HepG2 (cell line): ENCODE data around the gene NODAL. TPM values are rescaled to one million over a fixed set of nuclear protein-coding genes. Genes with fewer than 3 reads are reported as not detected.

Experiments
- CCDC6 ChIP-seq: sonication (generic); formaldehyde crosslinking; IDR thresholded peaks from 2 replicates; pipeline ENCODE4 v1.8.1; 2022; ENCODE audit warnings: mild to moderate bottlenecking, missing genetic modification reagents, moderate library complexity
- FOXJ3 ChIP-seq: sonication (generic); formaldehyde crosslinking; IDR thresholded peaks from 2 replicates; pipeline ENCODE4 v1.4.0; 2020; ENCODE audit warnings: missing genetic modification reagents, mild to moderate bottlenecking, borderline replicate concordance
- MAFF ChIP-seq: IDR thresholded peaks from 2 replicates; pipeline ENCODE4 v1.6.1; 2011; ENCODE audit warnings: low read depth, low read length, improper control_type of control experiment
- MED13 ChIP-seq: sonication (generic); formaldehyde crosslinking; IDR thresholded peaks from 2 replicates; pipeline ENCODE4 v1.5.0; 2020; ENCODE audit warnings: missing genetic modification reagents
- NFIC ChIP-seq: IDR thresholded peaks from 2 replicates; pipeline ENCODE4 v1.6.1; 2012; ENCODE audit warnings: mild to moderate bottlenecking, low read length, inconsistent platforms
- PRMT3 ChIP-seq: sonication (generic); formaldehyde crosslinking; IDR thresholded peaks from 2 replicates; pipeline ENCODE4 v1.8.1; 2022; ENCODE audit warnings: low read depth, mild to moderate bottlenecking, moderate library complexity, missing genetic modification reagents, borderline replicate concordance
- SNRNP70 ChIP-seq: fragments of 200-400 bp; formaldehyde crosslinking; IDR thresholded peaks from 2 replicates; pipeline ENCODE4 v1.6.1; 2017; ENCODE audit warnings: mild to moderate bottlenecking, low read depth, low read length, moderate library complexity
- ZBTB1 ChIP-seq: sonication (generic); formaldehyde crosslinking; IDR thresholded peaks from 2 replicates; pipeline ENCODE4 v1.4.0; 2020; ENCODE audit warnings: missing genetic modification reagents, borderline replicate concordance
- ZFP90 ChIP-seq: sonication (generic); formaldehyde crosslinking; IDR thresholded peaks from 2 replicates; pipeline ENCODE4 v1.8.0; 2022; ENCODE audit warnings: missing genetic modification reagents, mild to moderate bottlenecking, inconsistent platforms, borderline replicate concordance
- ZMYM3 ChIP-seq: sonication (generic); formaldehyde crosslinking; IDR thresholded peaks from 2 replicates; pipeline ENCODE4 v1.5.1; 2020; ENCODE audit warnings: mild to moderate bottlenecking, missing genetic modification reagents
- ZNF563 ChIP-seq: sonication (generic); formaldehyde crosslinking; IDR thresholded peaks from 2 replicates; pipeline ENCODE4 v1.8.0; 2022; ENCODE audit warnings: mild to moderate bottlenecking, moderate library complexity, missing genetic modification reagents
- ZNF589 ChIP-seq: sonication (generic); formaldehyde crosslinking; conservative IDR thresholded peaks from 2 replicates; pipeline ENCODE4 v1.8.0; 2022; ENCODE audit warnings: mild to moderate bottlenecking, moderate library complexity, missing genetic modification reagents
- ZNF749 ChIP-seq: sonication (generic); formaldehyde crosslinking; IDR thresholded peaks from 2 replicates; pipeline ENCODE4 v1.8.0; 2022; ENCODE audit warnings: mild to moderate bottlenecking, missing genetic modification reagents, moderate library complexity, borderline replicate concordance
- ZNF891 ChIP-seq: sonication (generic); formaldehyde crosslinking; IDR thresholded peaks from 2 replicates; pipeline ENCODE4 v1.5.0; 2020; ENCODE audit warnings: mild to moderate bottlenecking, missing genetic modification reagents
- polyA plus RNA-seq, 8 experiments: library from polyadenylated mRNA; depleted of rRNA in 3 of 8; stranded (reverse) in 7 of 8; unstranded in 1 of 8; fragments of >200 nt; fragmentation: Illumina TruSeq in 4 of 8; extraction: Trizol in 4 of 8; gene quantifications; 2 replicates each; pipeline versions ENCODE4 v1.2.1 to v1.2.3, GENCODE V29; 2011 to 2016; ENCODE audit warnings: low read depth in 4 of 8, missing spikeins in 1 of 8, mixed read lengths in 1 of 8; ENCODE audit not compliant: insufficient read depth in 1 of 8
- total RNA-seq, 5 experiments: library from RNA; depleted of rRNA; stranded (reverse); fragments of >200 nt; fragmentation: Illumina TruSeq; extraction: Trizol; gene quantifications; 2 replicates each; pipeline ENCODE4 v1.2.3, GENCODE V29; 2016; ENCODE audit warnings: low read depth in 1 of 5
- TF ChIP-seq, protein P1 (sequence below): sonication (generic); formaldehyde crosslinking; IDR thresholded peaks from 2 replicates; pipeline ENCODE4 v1.4.0; 2020; ENCODE audit warnings: missing genetic modification reagents
- TF ChIP-seq, protein P2 (sequence below): sonication (generic); formaldehyde crosslinking; IDR thresholded peaks from 2 replicates; pipeline ENCODE4 v1.5.0; 2020; ENCODE audit warnings: missing genetic modification reagents
- TF ChIP-seq, protein P3 (sequence below): sonication (generic); formaldehyde crosslinking; IDR thresholded peaks from 2 replicates; pipeline ENCODE4 v1.8.1; 2023; ENCODE audit warnings: mild to moderate bottlenecking, missing genetic modification reagents
- TF ChIP-seq, protein P4 (sequence below): sonication (generic); formaldehyde crosslinking; IDR thresholded peaks from 2 replicates; pipeline ENCODE4 v1.5.0; 2020; ENCODE audit warnings: mild to moderate bottlenecking, missing genetic modification reagents
- TF ChIP-seq, protein P5 (sequence below): IDR thresholded peaks from 2 replicates; pipeline ENCODE4 v1.4.0; 2020; ENCODE audit warnings: mild to moderate bottlenecking, missing genetic modification reagents

NODAL gene
- total and polyA plus RNA-seq, 2 of the 13 experiments (the other 11 are each of a cell fraction or from before 2014, with no cell fraction given), result not detected

DNA sequence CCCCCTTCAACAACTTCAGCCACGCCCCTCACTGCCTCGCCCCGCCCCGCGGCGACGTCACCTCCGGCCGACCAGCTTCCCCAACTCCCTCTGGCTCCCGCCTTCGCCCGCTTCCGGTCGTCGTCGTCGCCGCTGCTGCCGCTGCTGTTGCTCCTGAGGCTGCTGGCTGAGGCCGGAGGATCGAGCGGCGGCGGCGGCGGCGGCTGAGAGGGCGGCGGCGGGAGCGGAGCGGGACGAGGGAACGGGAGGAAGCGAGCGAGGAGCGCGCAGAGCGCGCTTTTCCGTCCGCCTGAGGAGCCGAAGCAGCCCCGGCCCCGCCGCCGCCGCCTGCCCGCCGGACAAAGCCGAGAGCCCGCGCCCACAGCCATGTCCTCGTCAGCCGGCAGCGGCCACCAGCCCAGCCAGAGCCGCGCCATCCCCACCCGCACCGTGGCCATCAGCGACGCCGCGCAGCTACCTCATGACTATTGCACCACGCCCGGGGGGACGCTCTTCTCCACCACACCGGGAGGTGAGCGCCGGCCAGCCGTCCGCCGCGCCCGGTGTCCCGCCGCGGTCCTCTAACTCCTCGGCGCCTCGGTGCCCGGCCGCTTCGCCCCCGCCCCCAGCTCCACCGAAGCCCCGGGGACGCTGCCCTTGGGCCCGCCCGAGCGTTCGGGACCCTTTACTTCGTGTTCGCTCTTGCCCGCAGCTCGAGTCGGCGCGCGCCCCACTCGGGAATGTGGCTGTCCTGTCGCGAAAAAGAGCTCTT, 37.3 kb downstream of the NODAL start, which contains the start of gene EIF4EBP2 (continued):
- TF ChIP-seq ZFP90 (CRISPR knock-in tag) (no peak; the same call in 1 of the 2 replicates), ZBTB1 (CRISPR knock-in tag) (no peak), MAFF (no peak), MED13 (CRISPR knock-in tag) (no peak), CCDC6 (CRISPR knock-in tag) (peak; percentile 84), SNRNP70 (no peak), PRMT3 (CRISPR knock-in tag) (0 out of 2 replicates have a peak, but pooled peaks have one; percentile 37), NFIC (no peak), ZNF589 (CRISPR knock-in tag) (no peak), ZNF749 (peak; percentile 87; the same call in 1 of the 2 replicates), ZNF563 (CRISPR knock-in tag) (peak; percentile 87), ZMYM3 (no peak; the same call in 1 of the 2 replicates), FOXJ3 (CRISPR knock-in tag) (no peak), ZNF891 (CRISPR knock-in tag) (no peak; the same call in 1 of the 2 replicates)
- TF ChIP-seq, protein P1, sequence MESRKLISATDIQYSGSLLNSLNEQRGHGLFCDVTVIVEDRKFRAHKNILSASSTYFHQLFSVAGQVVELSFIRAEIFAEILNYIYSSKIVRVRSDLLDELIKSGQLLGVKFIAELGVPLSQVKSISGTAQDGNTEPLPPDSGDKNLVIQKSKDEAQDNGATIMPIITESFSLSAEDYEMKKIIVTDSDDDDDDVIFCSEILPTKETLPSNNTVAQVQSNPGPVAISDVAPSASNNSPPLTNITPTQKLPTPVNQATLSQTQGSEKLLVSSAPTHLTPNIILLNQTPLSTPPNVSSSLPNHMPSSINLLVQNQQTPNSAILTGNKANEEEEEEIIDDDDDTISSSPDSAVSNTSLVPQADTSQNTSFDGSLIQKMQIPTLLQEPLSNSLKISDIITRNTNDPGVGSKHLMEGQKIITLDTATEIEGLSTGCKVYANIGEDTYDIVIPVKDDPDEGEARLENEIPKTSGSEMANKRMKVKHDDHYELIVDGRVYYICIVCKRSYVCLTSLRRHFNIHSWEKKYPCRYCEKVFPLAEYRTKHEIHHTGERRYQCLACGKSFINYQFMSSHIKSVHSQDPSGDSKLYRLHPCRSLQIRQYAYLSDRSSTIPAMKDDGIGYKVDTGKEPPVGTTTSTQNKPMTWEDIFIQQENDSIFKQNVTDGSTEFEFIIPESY (CRISPR knock-in tag), result no peak
- TF ChIP-seq, protein P2, sequence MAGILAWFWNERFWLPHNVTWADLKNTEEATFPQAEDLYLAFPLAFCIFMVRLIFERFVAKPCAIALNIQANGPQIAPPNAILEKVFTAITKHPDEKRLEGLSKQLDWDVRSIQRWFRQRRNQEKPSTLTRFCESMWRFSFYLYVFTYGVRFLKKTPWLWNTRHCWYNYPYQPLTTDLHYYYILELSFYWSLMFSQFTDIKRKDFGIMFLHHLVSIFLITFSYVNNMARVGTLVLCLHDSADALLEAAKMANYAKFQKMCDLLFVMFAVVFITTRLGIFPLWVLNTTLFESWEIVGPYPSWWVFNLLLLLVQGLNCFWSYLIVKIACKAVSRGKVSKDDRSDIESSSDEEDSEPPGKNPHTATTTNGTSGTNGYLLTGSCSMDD (CRISPR knock-in tag), result no peak
- TF ChIP-seq, protein P3, sequence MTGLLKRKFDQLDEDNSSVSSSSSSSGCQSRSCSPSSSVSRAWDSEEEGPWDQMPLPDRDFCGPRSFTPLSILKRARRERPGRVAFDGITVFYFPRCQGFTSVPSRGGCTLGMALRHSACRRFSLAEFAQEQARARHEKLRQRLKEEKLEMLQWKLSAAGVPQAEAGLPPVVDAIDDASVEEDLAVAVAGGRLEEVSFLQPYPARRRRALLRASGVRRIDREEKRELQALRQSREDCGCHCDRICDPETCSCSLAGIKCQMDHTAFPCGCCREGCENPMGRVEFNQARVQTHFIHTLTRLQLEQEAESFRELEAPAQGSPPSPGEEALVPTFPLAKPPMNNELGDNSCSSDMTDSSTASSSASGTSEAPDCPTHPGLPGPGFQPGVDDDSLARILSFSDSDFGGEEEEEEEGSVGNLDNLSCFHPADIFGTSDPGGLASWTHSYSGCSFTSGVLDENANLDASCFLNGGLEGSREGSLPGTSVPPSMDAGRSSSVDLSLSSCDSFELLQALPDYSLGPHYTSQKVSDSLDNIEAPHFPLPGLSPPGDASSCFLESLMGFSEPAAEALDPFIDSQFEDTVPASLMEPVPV (CRISPR knock-in tag), result no peak
- TF ChIP-seq, protein P4, sequence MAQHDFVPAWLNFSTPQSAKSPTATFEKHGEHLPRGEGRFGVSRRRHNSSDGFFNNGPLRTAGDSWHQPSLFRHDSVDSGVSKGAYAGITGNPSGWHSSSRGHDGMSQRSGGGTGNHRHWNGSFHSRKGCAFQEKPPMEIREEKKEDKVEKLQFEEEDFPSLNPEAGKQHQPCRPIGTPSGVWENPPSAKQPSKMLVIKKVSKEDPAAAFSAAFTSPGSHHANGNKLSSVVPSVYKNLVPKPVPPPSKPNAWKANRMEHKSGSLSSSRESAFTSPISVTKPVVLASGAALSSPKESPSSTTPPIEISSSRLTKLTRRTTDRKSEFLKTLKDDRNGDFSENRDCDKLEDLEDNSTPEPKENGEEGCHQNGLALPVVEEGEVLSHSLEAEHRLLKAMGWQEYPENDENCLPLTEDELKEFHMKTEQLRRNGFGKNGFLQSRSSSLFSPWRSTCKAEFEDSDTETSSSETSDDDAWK (CRISPR knock-in tag), result no peak
- TF ChIP-seq, protein P5, sequence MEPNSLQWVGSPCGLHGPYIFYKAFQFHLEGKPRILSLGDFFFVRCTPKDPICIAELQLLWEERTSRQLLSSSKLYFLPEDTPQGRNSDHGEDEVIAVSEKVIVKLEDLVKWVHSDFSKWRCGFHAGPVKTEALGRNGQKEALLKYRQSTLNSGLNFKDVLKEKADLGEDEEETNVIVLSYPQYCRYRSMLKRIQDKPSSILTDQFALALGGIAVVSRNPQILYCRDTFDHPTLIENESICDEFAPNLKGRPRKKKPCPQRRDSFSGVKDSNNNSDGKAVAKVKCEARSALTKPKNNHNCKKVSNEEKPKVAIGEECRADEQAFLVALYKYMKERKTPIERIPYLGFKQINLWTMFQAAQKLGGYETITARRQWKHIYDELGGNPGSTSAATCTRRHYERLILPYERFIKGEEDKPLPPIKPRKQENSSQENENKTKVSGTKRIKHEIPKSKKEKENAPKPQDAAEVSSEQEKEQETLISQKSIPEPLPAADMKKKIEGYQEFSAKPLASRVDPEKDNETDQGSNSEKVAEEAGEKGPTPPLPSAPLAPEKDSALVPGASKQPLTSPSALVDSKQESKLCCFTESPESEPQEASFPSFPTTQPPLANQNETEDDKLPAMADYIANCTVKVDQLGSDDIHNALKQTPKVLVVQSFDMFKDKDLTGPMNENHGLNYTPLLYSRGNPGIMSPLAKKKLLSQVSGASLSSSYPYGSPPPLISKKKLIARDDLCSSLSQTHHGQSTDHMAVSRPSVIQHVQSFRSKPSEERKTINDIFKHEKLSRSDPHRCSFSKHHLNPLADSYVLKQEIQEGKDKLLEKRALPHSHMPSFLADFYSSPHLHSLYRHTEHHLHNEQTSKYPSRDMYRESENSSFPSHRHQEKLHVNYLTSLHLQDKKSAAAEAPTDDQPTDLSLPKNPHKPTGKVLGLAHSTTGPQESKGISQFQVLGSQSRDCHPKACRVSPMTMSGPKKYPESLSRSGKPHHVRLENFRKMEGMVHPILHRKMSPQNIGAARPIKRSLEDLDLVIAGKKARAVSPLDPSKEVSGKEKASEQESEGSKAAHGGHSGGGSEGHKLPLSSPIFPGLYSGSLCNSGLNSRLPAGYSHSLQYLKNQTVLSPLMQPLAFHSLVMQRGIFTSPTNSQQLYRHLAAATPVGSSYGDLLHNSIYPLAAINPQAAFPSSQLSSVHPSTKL (CRISPR knock-in tag), result peak; percentile 59
